ENCODE data around the gene SLC22A9. TPM values are rescaled to one million over a fixed set of nuclear protein-coding genes. Genes with fewer than 3 reads are reported as not detected.
"Not testable (repeated sequence)": the region's sequence is repeated elsewhere in the genome, so short reads cannot be mapped to it uniquely, and the experiment has no call there.

The SLC22A9 gene
- polyA plus RNA-seq (ENCODE audit: insufficient read length in 3 of 3), result under 1 TPM in 1 of 3 donors, not detected in 2; 0.03 TPM
- long read RNA-seq, donor 1, result 0 reads
- long read RNA-seq, donor 2, result 0 reads
- long read RNA-seq, donor 3, result 0 reads
- long read RNA-seq, donor 4, result 0 reads
- long read RNA-seq, donor 5, result 0 reads
- long read RNA-seq, donor 6, result 0 reads
- long read RNA-seq, donor 7, result 0 reads
- long read RNA-seq, donor 8, partial matches to known transcripts, result 0 of 1 reads
- long read RNA-seq, donor 8, other reads (novel, unspliced or antisense), result 0 of 1 reads
- long read RNA-seq, donor 9, result 0 reads
- long read RNA-seq, donor 10, result 0 reads
- long read RNA-seq, donor 11, result 0 reads
- long read RNA-seq, donor 12, result 0 reads
- long read RNA-seq, donor 13, result 0 reads
- long read RNA-seq, donor 14, result 0 reads
- long read RNA-seq, donor 15, result 0 reads
- long read RNA-seq, donor 16, result 0 reads

GRCh38 chr11:63369165-63369970 lies at the start of gene SLC22A9:
Gene SLC22A9, plus strand, starts transcription at chr11:63369785. Its CDS starts 272 bp downstream, at chr11:63370057.
- DNase-seq, result no peak

- DNase-seq, result no peak
Measured at GRCh38 chr11:63321723-63322122, 47.9 kb upstream of the SLC22A9 start.

GRCh38 chr11:63335089-63335488 lies 34.5 kb upstream of the SLC22A9 start:
- not testable (repeated sequence) for DNase-seq

- DNase-seq, result no peak
Measured at GRCh38 chr11:63337070-63337469, 32.5 kb upstream of the SLC22A9 start.

- no peak for DNase-seq
Measured at GRCh38 chr11:63343130-63343529, 26.5 kb upstream of the SLC22A9 start.

- DNase-seq, result no peak
Measured at GRCh38 chr11:63352144-63352543, 17.4 kb upstream of the SLC22A9 start.

GRCh38 chr11:63362196-63362793 lies 7.3 kb upstream of the SLC22A9 start:
- DNase-seq, result no peak

- DNase-seq, result no peak
Measured at GRCh38 chr11:63369971-63370588, 495 bp downstream of the SLC22A9 start.

- no peak for DNase-seq
Measured at GRCh38 chr11:63371396-63371795, 1.8 kb downstream of the SLC22A9 start.

GRCh38 chr11:63375434-63375833 lies 5.8 kb downstream of the SLC22A9 start:
- DNase-seq, result no peak

- DNase-seq, result no peak
Measured at GRCh38 chr11:63380130-63380529, 10.5 kb downstream of the SLC22A9 start.

GRCh38 chr11:63395697-63396096 lies 26.1 kb downstream of the SLC22A9 start:
- DNase-seq, result no peak

- no peak for DNase-seq
Measured at GRCh38 chr11:63404161-63404935, 34.8 kb downstream of the SLC22A9 start.

- DNase-seq, result no peak
Measured at GRCh38 chr11:63405114-63405513, 35.5 kb downstream of the SLC22A9 start.

- DNase-seq, result no peak
Measured at GRCh38 chr11:63406458-63406857, 36.9 kb downstream of the SLC22A9 start.

- DNase-seq, result no peak
Measured at GRCh38 chr11:63417174-63417852, 47.7 kb downstream of the SLC22A9 start.

- DNase-seq, result no peak
Measured at GRCh38 chr11:63427971-63428508, 58.5 kb downstream of the SLC22A9 start.

GRCh38 chr11:63430731-63431130 lies 61.1 kb downstream of the SLC22A9 start:
- not testable (repeated sequence) for DNase-seq

- DNase-seq, result not testable (repeated sequence)
Measured at GRCh38 chr11:63435351-63435750, 65.8 kb downstream of the SLC22A9 start.

- DNase-seq, result not testable (repeated sequence)
Measured at GRCh38 chr11:63435831-63436230, 66.2 kb downstream of the SLC22A9 start.
